SIG-M5 treated with dmso at 0.1 percent for 504 hours (cell line): Measurements from ENCODE around the gene MLLT1.

Experiments
- DNase-seq: peaks from one replicate; lab custom pipeline; 2025; ENCODE audit not compliant: unreplicated experiment; lab: John Stamatoyannopoulos, UW

MLLT1 gene

DNA sequence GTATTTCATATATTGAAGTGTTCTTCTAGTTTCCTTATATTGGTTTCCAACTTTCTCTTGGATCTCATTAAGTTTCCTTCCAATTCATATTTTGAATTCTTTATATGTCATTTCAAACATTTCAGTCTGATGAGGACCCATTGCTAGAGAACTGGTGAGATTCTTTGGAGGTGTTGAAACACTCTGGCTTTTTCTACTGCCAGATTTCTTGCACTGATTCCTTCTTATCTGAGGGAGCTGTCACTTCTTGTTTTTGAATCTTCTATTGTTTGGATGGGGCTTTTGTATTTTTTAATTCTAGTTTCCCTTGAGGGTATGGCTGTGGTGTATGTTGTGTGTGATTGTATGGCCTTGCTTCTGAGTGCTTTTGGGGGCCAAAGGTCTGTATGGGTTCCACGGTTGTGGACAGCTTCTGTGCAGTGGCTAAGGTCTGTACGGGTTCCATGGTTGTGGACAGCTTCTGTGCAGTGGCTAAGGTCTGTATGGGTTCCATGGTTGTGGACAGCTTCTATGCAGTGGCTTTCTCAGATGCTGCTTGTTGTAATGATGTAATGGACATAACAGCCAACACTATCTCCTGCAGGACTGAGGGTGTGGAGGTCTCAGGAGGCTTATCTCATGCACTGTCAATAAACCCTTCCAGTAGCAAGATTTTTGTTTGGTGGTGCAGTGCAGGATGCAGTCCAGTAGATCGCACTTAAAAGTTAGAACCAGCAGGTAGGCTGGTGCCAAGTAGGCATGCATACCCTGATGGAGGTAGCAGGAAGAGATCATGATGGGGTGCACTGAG, 107.5 kb downstream of the MLLT1 start:
- no peak for DNase-seq

GRCh38 chr19:6167115-6167514, 112.7 kb downstream of the MLLT1 start:
- DNase-seq, result no peak

GRCh38 chr19:6164906-6165531, 114.8 kb downstream of the MLLT1 start:
- DNase-seq, result no peak

DNA sequence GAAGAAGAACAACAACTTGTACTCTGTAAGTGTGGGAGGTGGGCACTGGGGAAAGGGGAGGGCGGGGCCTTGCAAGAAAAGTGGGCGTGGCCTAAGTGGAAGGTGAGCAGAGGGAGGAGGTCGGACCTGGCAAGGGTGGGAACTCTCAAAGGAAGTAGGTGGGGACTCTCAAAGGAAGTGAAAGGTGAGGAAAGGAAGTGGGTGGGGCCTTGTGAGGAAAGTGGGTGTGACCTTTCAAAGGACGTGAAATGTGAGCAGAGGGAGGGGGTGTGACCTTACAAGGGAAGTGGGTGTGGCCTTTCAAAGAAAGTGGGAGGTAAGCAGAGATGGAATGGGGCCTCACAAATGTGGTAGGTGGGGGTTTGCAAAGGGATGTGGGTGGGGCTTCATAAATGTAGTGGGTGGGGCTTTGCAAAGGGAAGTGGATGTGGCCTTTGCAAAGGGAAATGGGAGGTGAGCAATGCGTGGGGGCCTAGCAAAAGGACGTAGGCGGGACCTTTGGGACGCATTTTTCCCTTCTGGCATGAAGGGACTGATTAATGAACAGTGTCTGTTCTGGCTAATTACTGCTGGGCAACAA, 118.4 kb downstream of the MLLT1 start:
- DNase-seq, result peak; percentile 66
